ENCODE measurements around the gene CILP.

- no peak for TF ChIP-seq CTCF (IDR thresholded peaks at IDR 0.05)
- no peak for TF ChIP-seq POLR2A (IDR thresholded peaks at IDR 0.05)
These were observed 35.2 kb downstream of the CILP start for GRCh38 chr15:65176056-65176455.

Data from tibial nerve (tissue), 3 donors.